Neural cell (in vitro differentiated cells): ENCODE data around the gene MYLK. TPM values are rescaled to one million over a fixed set of nuclear protein-coding genes. Genes with fewer than 3 reads are reported as not detected.

Experiments used
- H2AFZ ChIP-seq: fragments of 200-600, 300-800 bp; sonication (generic), shearing (Covaris generic); 2 replicates; pipeline ENCODE4 v1.6.0; 2014; ENCODE audit warnings: low read depth, mild to moderate bottlenecking, antibody characterized with exemption, low read length, moderate library complexity
- H3F3A ChIP-seq: fragments of 200-600 bp; shearing (Covaris generic); 2 replicates; pipeline ENCODE4 v1.6.1; 2016; ENCODE audit warnings: mild to moderate bottlenecking, moderate library complexity, mixed read lengths, antibody characterized with exemption, low read length; ENCODE audit not compliant: insufficient read depth, poor library complexity, severe bottlenecking
- H3K27ac ChIP-seq: fragments of 200-600, 300-800 bp; sonication (generic), shearing (Covaris generic); 2 replicates; pipeline ENCODE4 v1.5.1; 2014; ENCODE audit warnings: mild to moderate bottlenecking, low read length, moderate library complexity
- H3K27me3 ChIP-seq: fragments of 300-800, 200-600 bp; sonication (generic), shearing (Covaris generic); 2 replicates; pipeline ENCODE4 v1.6.0; 2014; ENCODE audit warnings: mild to moderate bottlenecking, low read depth, low read length, moderate library complexity; ENCODE audit not compliant: insufficient read depth
- H3K36me3 ChIP-seq: fragments of 300-800, 200-600 bp; sonication (generic), shearing (Covaris generic); 2 replicates; pipeline ENCODE4 v1.5.1; 2014; ENCODE audit warnings: mild to moderate bottlenecking, antibody characterized with exemption, low read length, moderate library complexity; ENCODE audit not compliant: insufficient read depth
- H3K4me2 ChIP-seq: fragments of 300-800, 200-600 bp; sonication (generic), shearing (Covaris generic); 2 replicates; pipeline ENCODE4 v1.6.0; 2014; ENCODE audit warnings: mild to moderate bottlenecking, low read length
- H3K4me3 ChIP-seq: fragments of 300-800, 200-600 bp; sonication (generic), shearing (Covaris generic); 2 replicates; pipeline ENCODE4 v1.5.1; 2014; ENCODE audit warnings: mild to moderate bottlenecking, low read length, moderate library complexity
- H3K79me2 ChIP-seq: fragments of 200-600 bp; shearing (Covaris generic); replicated peaks from 2 replicates; pipeline ENCODE4 v1.6.0; 2014; ENCODE audit warnings: mild to moderate bottlenecking, low read length, moderate library complexity; ENCODE audit not compliant: insufficient read depth
- H3K9ac ChIP-seq: fragments of 300-800, 200-600 bp; sonication (generic), shearing (Covaris generic); 2 replicates; pipeline ENCODE4 v1.6.1; 2016; ENCODE audit warnings: mild to moderate bottlenecking, low read length, mixed read lengths
- H3K9me2 ChIP-seq: fragments of 200-600 bp; shearing (Covaris generic); 2 replicates; pipeline ENCODE4 v1.6.1; 2016; ENCODE audit warnings: mild to moderate bottlenecking, low read length, mixed read lengths; ENCODE audit not compliant: insufficient read depth
- H3K9me3 ChIP-seq: fragments of 200-600, 300-800 bp; sonication (generic), shearing (Covaris generic); 2 replicates; pipeline ENCODE4 v1.6.1; 2016; ENCODE audit warnings: mild to moderate bottlenecking, mixed run types, low read length, moderate library complexity, mixed read lengths
- H4K20me1 ChIP-seq: fragments of 200-600 bp; shearing (Covaris generic); 2 replicates; pipeline ENCODE4 v1.6.1; 2016; ENCODE audit warnings: mild to moderate bottlenecking, mixed run types; ENCODE audit not compliant: insufficient read depth
- CTCF ChIP-seq: fragments of 450-650 bp; IDR thresholded peaks from 2 replicates; pipeline ENCODE4 v1.5.1; 2014; ENCODE audit warnings: antibody characterized with exemption, mild to moderate bottlenecking, moderate library complexity; ENCODE audit not compliant: poor library complexity, severe bottlenecking
- EP300 ChIP-seq: fragments of 450-650 bp; conservative IDR thresholded peaks from 2 replicates; pipeline ENCODE4 v1.6.1; 2014; ENCODE audit warnings: antibody characterized with exemption, mild to moderate bottlenecking, moderate library complexity; ENCODE audit not compliant: poor library complexity, severe bottlenecking
- EZH2 ChIP-seq: fragments of 200-600, 300-800 bp; shearing (Covaris generic), sonication (generic); IDR thresholded peaks from 2 replicates; pipeline ENCODE4 v1.6.1; 2014; ENCODE audit warnings: antibody characterized with exemption, low read length, borderline replicate concordance, mild to moderate bottlenecking; ENCODE audit not compliant: insufficient read depth, poor library complexity, severe bottlenecking
- MXI1 ChIP-seq: fragments of 450-650 bp; conservative IDR thresholded peaks from 2 replicates; pipeline ENCODE4 v1.6.1; 2014; ENCODE audit warnings: antibody characterized with exemption, mild to moderate bottlenecking; ENCODE audit not compliant: poor library complexity, severe bottlenecking
- POLR2AphosphoS5 ChIP-seq: IDR thresholded peaks from 2 replicates; pipeline ENCODE4 v1.6.1; 2012
- RAD21 ChIP-seq: fragments of 450-650 bp; conservative IDR thresholded peaks from 2 replicates; pipeline ENCODE4 v1.6.1; 2014; ENCODE audit warnings: antibody characterized with exemption, mild to moderate bottlenecking, moderate library complexity
- SMC3 ChIP-seq: fragments of 450-650 bp; conservative IDR thresholded peaks from 2 replicates; pipeline ENCODE4 v1.6.1; 2014; ENCODE audit warnings: antibody characterized with exemption, mild to moderate bottlenecking, moderate library complexity; ENCODE audit not compliant: poor library complexity
- TAF1 ChIP-seq: IDR thresholded peaks from 2 replicates; pipeline ENCODE4 v1.6.1; 2012; ENCODE audit warnings: low read depth
- polyA plus RNA-seq: library from polyadenylated mRNA; depleted of rRNA; stranded (reverse); fragments of >200 nt; gene quantifications from 2 replicates; pipeline ENCODE4 v1.2.3, GENCODE V29; 2014
- TF ChIP-seq, protein P1 (sequence below): IDR thresholded peaks from 2 replicates; pipeline ENCODE4 v1.6.1; 2012; ENCODE audit warnings: borderline replicate concordance

Gene MYLK
- polyA plus RNA-seq, 1 donor from 2014 or later: 0.43 TPM

DNA sequence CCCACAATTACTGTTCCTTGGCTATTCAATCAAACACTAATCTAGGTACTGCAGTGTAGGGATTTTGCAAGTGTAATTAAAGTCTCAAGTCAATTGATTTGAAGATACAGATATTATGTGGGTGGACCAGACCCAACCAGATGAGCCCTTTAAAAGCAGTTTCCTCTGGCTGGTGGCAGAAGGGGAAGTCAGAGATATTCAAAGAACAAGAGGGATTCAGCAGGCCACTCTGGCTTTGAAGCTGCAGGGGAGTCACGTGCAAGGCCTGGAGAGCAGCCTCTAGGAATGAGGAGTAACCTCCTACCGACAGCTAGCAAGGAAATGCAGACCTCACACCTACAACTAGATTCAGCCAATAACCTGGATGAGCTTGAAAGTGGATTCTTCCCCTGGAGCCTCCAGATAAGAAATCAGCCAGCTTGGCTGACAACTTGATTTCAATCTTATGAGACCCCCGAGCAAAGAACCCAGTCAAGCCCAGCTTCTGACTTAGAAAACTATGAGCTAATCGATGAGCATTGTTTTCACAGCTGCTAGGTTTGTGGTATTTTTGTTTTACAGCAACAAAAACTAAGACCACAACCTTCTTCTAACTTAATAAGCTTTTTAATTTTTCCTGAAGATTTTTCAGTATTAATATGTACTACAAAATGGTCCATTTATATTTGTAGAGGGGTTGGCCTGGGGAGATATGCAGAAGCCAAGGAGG, 312.7 kb downstream of the MYLK start:
- H3K27ac ChIP-seq: no peak overlapping the region
- no peak overlapping the region for H3K4me2 ChIP-seq
- no peaks in the 10 kb centered on the region for H3F3A ChIP-seq
- H3K9ac ChIP-seq: no peak overlapping the region
- H3K9me3 ChIP-seq: no peaks in the 10 kb centered on the region
- H4K20me1 ChIP-seq: no peaks in the 10 kb centered on the region
- no peak overlapping the region for H2AFZ ChIP-seq
- H3K79me2 ChIP-seq: no peaks in the 10 kb centered on the region
- H3K9me2 ChIP-seq: no peaks in the 10 kb centered on the region
- H3K27me3 ChIP-seq: no peaks in the 10 kb centered on the region
- no peak overlapping the region for H3K4me3 ChIP-seq
- TF ChIP-seq TAF1 (no peak), RAD21 (no peak), EZH2 (no peak), MXI1 (no peak), EP300 (no peak), POLR2AphosphoS5 (no peak), SMC3 (no peak), CTCF (no peak)
- TF ChIP-seq, protein P1, sequence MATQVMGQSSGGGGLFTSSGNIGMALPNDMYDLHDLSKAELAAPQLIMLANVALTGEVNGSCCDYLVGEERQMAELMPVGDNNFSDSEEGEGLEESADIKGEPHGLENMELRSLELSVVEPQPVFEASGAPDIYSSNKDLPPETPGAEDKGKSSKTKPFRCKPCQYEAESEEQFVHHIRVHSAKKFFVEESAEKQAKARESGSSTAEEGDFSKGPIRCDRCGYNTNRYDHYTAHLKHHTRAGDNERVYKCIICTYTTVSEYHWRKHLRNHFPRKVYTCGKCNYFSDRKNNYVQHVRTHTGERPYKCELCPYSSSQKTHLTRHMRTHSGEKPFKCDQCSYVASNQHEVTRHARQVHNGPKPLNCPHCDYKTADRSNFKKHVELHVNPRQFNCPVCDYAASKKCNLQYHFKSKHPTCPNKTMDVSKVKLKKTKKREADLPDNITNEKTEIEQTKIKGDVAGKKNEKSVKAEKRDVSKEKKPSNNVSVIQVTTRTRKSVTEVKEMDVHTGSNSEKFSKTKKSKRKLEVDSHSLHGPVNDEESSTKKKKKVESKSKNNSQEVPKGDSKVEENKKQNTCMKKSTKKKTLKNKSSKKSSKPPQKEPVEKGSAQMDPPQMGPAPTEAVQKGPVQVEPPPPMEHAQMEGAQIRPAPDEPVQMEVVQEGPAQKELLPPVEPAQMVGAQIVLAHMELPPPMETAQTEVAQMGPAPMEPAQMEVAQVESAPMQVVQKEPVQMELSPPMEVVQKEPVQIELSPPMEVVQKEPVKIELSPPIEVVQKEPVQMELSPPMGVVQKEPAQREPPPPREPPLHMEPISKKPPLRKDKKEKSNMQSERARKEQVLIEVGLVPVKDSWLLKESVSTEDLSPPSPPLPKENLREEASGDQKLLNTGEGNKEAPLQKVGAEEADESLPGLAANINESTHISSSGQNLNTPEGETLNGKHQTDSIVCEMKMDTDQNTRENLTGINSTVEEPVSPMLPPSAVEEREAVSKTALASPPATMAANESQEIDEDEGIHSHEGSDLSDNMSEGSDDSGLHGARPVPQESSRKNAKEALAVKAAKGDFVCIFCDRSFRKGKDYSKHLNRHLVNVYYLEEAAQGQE: no peak
- H3K36me3 ChIP-seq: no peaks in the 10 kb centered on the region

DNA sequence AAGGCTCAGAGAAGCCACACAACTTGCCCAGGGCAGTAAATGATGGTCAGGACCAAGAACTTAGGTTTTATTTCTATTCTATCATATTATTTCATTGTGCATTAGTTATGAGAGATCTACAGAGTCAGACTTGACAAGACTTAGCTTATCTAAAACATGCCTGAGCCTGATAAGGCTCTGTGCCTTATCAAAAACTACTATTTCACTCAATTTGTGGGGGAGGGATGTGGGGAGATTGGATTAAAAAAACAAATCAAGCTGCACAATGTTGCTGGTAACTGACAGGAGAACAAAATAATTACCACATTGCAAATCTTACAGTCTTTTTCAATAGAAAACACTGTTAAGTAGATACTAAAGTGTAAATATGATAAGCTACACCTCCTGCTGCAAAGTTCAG, 315.3 kb downstream of the MYLK start:
- H3K4me3 ChIP-seq: no peak overlapping the region
- no peak overlapping the region for H2AFZ ChIP-seq
- no peaks in the 10 kb centered on the region for H3F3A ChIP-seq
- H3K36me3 ChIP-seq: no peaks in the 10 kb centered on the region
- no peaks in the 10 kb centered on the region for H3K79me2 ChIP-seq
- no peaks in the 10 kb centered on the region for H3K9me3 ChIP-seq
- H3K4me2 ChIP-seq: no peak overlapping the region
- H3K27me3 ChIP-seq: no peaks in the 10 kb centered on the region
- H3K27ac ChIP-seq: no peak overlapping the region
- H3K9ac ChIP-seq: no peak overlapping the region
- TF ChIP-seq POLR2AphosphoS5 (no peak), TAF1 (no peak), SMC3 (no peak), RAD21 (no peak)
- no peaks in the 10 kb centered on the region for H3K9me2 ChIP-seq
- no peaks in the 10 kb centered on the region for H4K20me1 ChIP-seq
